Loucy (cell line): ENCODE results near the gene DGCR6.
"Not testable (repeated sequence)": the region's sequence is repeated elsewhere in the genome, so short reads cannot be mapped to it uniquely, and the experiment has no call there.

Experiments used
- H2AFZ ChIP-seq: fragments of 200-600 bp; sonication (generic); 2 replicates; pipeline ENCODE4 v1.6.0; 2016; ENCODE audit warnings: antibody characterized with exemption, mild to moderate bottlenecking, low read length, moderate library complexity
- H3F3A ChIP-seq: fragments of 200-600 bp; 2 replicates; pipeline ENCODE4 v1.6.0; 2016; ENCODE audit warnings: antibody characterized with exemption, low read depth, mild to moderate bottlenecking
- H3K27me3 ChIP-seq: fragments of 200-600 bp; sonication (generic); 2 replicates; pipeline ENCODE4 v1.6.1; 2014; ENCODE audit warnings: low read length, mild to moderate bottlenecking; ENCODE audit not compliant: insufficient read depth, poor library complexity, severe bottlenecking
- H3K36me3 ChIP-seq: fragments of 200-600 bp; sonication (generic); 2 replicates; pipeline ENCODE4 v1.6.1; 2016; ENCODE audit warnings: low read length; ENCODE audit not compliant: insufficient read depth
- H3K4me1 ChIP-seq: fragments of 200-600 bp; sonication (generic); 2 replicates; pipeline ENCODE4 v1.5.1; 2014; ENCODE audit warnings: low read length, mild to moderate bottlenecking; ENCODE audit not compliant: insufficient read depth, poor library complexity, severe bottlenecking
- H3K4me2 ChIP-seq: fragments of 200-600 bp; sonication (generic); 2 replicates; pipeline ENCODE4 v1.6.0; 2014; ENCODE audit warnings: antibody characterized with exemption, low read length, low read depth, mild to moderate bottlenecking; ENCODE audit not compliant: poor library complexity, severe bottlenecking
- H3K4me3 ChIP-seq: fragments of 200-600 bp; sonication (generic); 2 replicates; pipeline ENCODE4 v1.5.1; 2014; ENCODE audit warnings: low read length, mild to moderate bottlenecking, mixed read lengths; ENCODE audit not compliant: poor library complexity, severe bottlenecking
- H3K79me2 ChIP-seq: fragments of 200-600 bp; sonication (generic); 2 replicates; pipeline ENCODE4 v1.6.1; 2014; ENCODE audit warnings: low read length; ENCODE audit not compliant: insufficient read depth
- H3K9ac ChIP-seq: fragments of 200-600 bp; sonication (generic); 2 replicates; pipeline ENCODE4 v1.6.0; 2014; ENCODE audit warnings: mild to moderate bottlenecking, low read depth, low read length, moderate library complexity; ENCODE audit not compliant: poor library complexity, severe bottlenecking
- H3K9me2 ChIP-seq: fragments of 200-600 bp; sonication (generic); replicated peaks from 2 replicates; pipeline ENCODE4 v1.6.1; 2016; ENCODE audit warnings: low read depth, low read length, mixed read lengths
- H3K9me3 ChIP-seq: fragments of 200-600 bp; sonication (generic); 2 replicates; pipeline ENCODE4 v1.6.1; 2014; ENCODE audit warnings: mild to moderate bottlenecking, antibody characterized with exemption, low read length, low read depth; ENCODE audit not compliant: insufficient read depth
- H4K20me1 ChIP-seq: fragments of 200-600 bp; sonication (generic); 2 replicates; pipeline ENCODE4 v1.6.0; 2014; ENCODE audit warnings: antibody characterized with exemption, low read length, mild to moderate bottlenecking; ENCODE audit not compliant: insufficient read depth, poor library complexity, severe bottlenecking
- CTCF ChIP-seq: fragments of 200-600 bp; sonication (generic); conservative IDR thresholded peaks from 2 replicates; pipeline ENCODE4 v1.5.1; 2014; ENCODE audit warnings: mild to moderate bottlenecking, antibody characterized with exemption, low read length
- EZH2phosphoT487 ChIP-seq: fragments of 200-600 bp; IDR thresholded peaks from 2 replicates; pipeline ENCODE4 v1.6.1; 2018; ENCODE audit warnings: antibody characterized with exemption, mild to moderate bottlenecking, moderate library complexity, borderline replicate concordance

DGCR6 gene

GRCh38 chr22:18906896-18907295, 776 bp downstream of the DGCR6 start:
- Histone ChIP-seq H3K9ac (no peak overlapping the region), H3K9me2 (no peaks in the 10 kb centered on the region), H3F3A (no peaks in the 10 kb centered on the region), H2AFZ (no peak overlapping the region), H3K4me3 (no peak overlapping the region), H3K4me1 (no peaks in the 10 kb centered on the region), H3K27me3 (no peaks in the 10 kb centered on the region), H3K36me3 (no peaks in the 10 kb centered on the region), H4K20me1 (no peaks in the 10 kb centered on the region), H3K9me3 (no peaks in the 10 kb centered on the region), H3K79me2 (no peaks in the 10 kb centered on the region), H3K4me2 (no peak overlapping the region)
- TF ChIP-seq CTCF (no peak), EZH2phosphoT487 (no peak)

GRCh38 chr22:18909556-18909955, 3.4 kb downstream of the DGCR6 start:
- Histone ChIP-seq H3K9me3 (no peaks in the 10 kb centered on the region), H3K9me2 (no peaks in the 10 kb centered on the region), H4K20me1 (no peaks in the 10 kb centered on the region), H3K4me3 (no peak overlapping the region), H3K9ac (no peak overlapping the region), H3K36me3 (no peaks in the 10 kb centered on the region), H3K79me2 (no peaks in the 10 kb centered on the region), H3F3A (no peaks in the 10 kb centered on the region), H2AFZ (no peak overlapping the region), H3K4me2 (no peak overlapping the region), H3K27me3 (no peaks in the 10 kb centered on the region), H3K4me1 (no peaks in the 10 kb centered on the region)
- TF ChIP-seq EZH2phosphoT487 (no peak), CTCF (no peak)

GRCh38 chr22:18911535-18911934, 5.4 kb downstream of the DGCR6 start:
- not testable (repeated sequence) for H3K9ac ChIP-seq, H3K79me2 ChIP-seq, H4K20me1 ChIP-seq, H3K27me3 ChIP-seq, H3K4me2 ChIP-seq, H3K36me3 ChIP-seq, H3K4me1 ChIP-seq, H2AFZ ChIP-seq, H3F3A ChIP-seq, H3K9me2 ChIP-seq, H3K4me3 ChIP-seq, H3K9me3 ChIP-seq

GRCh38 chr22:18912264-18912946, 6.3 kb downstream of the DGCR6 start:
- H3F3A ChIP-seq, H4K20me1 ChIP-seq, H3K36me3 ChIP-seq, H3K9me2 ChIP-seq, H3K79me2 ChIP-seq, H2AFZ ChIP-seq, H3K9ac ChIP-seq, H3K27me3 ChIP-seq, H3K4me2 ChIP-seq, H3K4me3 ChIP-seq, H3K9me3 ChIP-seq, H3K4me1 ChIP-seq: not testable (repeated sequence)

GRCh38 chr22:18914558-18914957, 8.4 kb downstream of the DGCR6 start:
- not testable (repeated sequence) for H3K4me1 ChIP-seq, H3F3A ChIP-seq, H3K79me2 ChIP-seq, H3K27me3 ChIP-seq, H3K9ac ChIP-seq, H3K9me3 ChIP-seq, H3K9me2 ChIP-seq, H3K4me3 ChIP-seq, H3K36me3 ChIP-seq, H3K4me2 ChIP-seq, H4K20me1 ChIP-seq, H2AFZ ChIP-seq

- H3K9me2 ChIP-seq, H3K36me3 ChIP-seq, H3K27me3 ChIP-seq, H3K4me1 ChIP-seq, H4K20me1 ChIP-seq, H3K9ac ChIP-seq, H3K4me2 ChIP-seq, H3K9me3 ChIP-seq, H3F3A ChIP-seq, H3K79me2 ChIP-seq, H2AFZ ChIP-seq, H3K4me3 ChIP-seq: not testable (repeated sequence)
These were observed 9.4 kb downstream of the DGCR6 start for GRCh38 chr22:18915550-18915949.
